CD4-positive, alpha-beta memory T cell (primary cell): ENCODE data around the gene FOXG1. TPM values are rescaled to one million over a fixed set of nuclear protein-coding genes. Genes with fewer than 3 reads are reported as not detected.

ENCODE experiments used
- CTCF ChIA-PET: fragments of 350-600 bp; sonication (Branson Sonifier 250); formaldehyde crosslinking; loops from one replicate; lab custom pipeline; 2021; ENCODE audit warnings: inconsistent platforms; ENCODE audit not compliant: partially characterized antibody; lab: Charles Lee
- POLR2A ChIA-PET: fragments of 350-600 bp; sonication (Branson Sonifier 250); formaldehyde crosslinking; loops from one replicate; lab custom pipeline; 2021; ENCODE audit not compliant: partially characterized antibody; lab: Charles Lee
- DNase-seq, 5 donors: peaks; one replicate each; pipeline versions ENCODE4 v3.0.0 to v3.0.0-alpha.2; 2020 to 2022; ENCODE audit warnings: mixed read lengths in 1 of 5
- H3K27ac ChIP-seq: one replicate; pipeline ENCODE4 v1.7.0; 2013; ENCODE audit warnings: low read depth, low read length
- H3K27me3 ChIP-seq: 2 replicates; pipeline ENCODE4 v1.7.0; 2013; ENCODE audit warnings: mild to moderate bottlenecking, low read length, moderate library complexity; ENCODE audit not compliant: insufficient read depth
- H3K36me3 ChIP-seq: 2 replicates; pipeline ENCODE4 v1.7.0; 2013; ENCODE audit warnings: mild to moderate bottlenecking, low read length, moderate library complexity; ENCODE audit not compliant: insufficient read depth
- H3K4me1 ChIP-seq: 2 replicates; pipeline ENCODE4 v1.7.0; 2013; ENCODE audit warnings: mild to moderate bottlenecking, low read length, moderate library complexity; ENCODE audit not compliant: insufficient read depth
- H3K4me3 ChIP-seq, 2 donors: one replicate each; pipeline ENCODE4 v1.7.0; 2013; ENCODE audit warnings: low read length in 2 of 2, mild to moderate bottlenecking in 1 of 2
- H3K9me3 ChIP-seq, 2 donors: one replicate each; pipeline ENCODE4 v1.7.0; 2013; ENCODE audit warnings: low read length in 2 of 2, control low read depth in 1 of 2; ENCODE audit not compliant: control insufficient read depth in 1 of 2
- H3K27ac Mint-ChIP-seq, 7 donors: one replicate each; pipeline ENCODE4 v1.8.0; 2020 to 2021; ENCODE audit warnings: mixed read lengths in 7 of 7, mild to moderate bottlenecking in 6 of 7, inconsistent platforms in 3 of 7, moderate library complexity in 3 of 7
- H3K27me3 Mint-ChIP-seq, 2 donors: one replicate each; pipeline ENCODE4 v1.8.0; 2020 to 2021; ENCODE audit warnings: mixed read lengths in 2 of 2
- H3K36me3 Mint-ChIP-seq, 2 donors: one replicate each; pipeline ENCODE4 v1.8.0; 2020 to 2021; ENCODE audit warnings: mixed read lengths in 2 of 2, inconsistent platforms in 1 of 2, mild to moderate bottlenecking in 1 of 2
- H3K4me1 Mint-ChIP-seq, 4 donors: one replicate each; pipeline ENCODE4 v1.8.0; 2020 to 2021; ENCODE audit warnings: mixed read lengths in 4 of 4, mild to moderate bottlenecking in 1 of 4
- H3K4me3 Mint-ChIP-seq, 8 donors: one replicate each; pipeline ENCODE4 v1.8.0; 2020 to 2021; ENCODE audit warnings: mixed read lengths in 8 of 8, mild to moderate bottlenecking in 7 of 8, moderate library complexity in 6 of 8, inconsistent platforms in 3 of 8
- H3K9me3 Mint-ChIP-seq, 8 donors: one replicate each; pipeline ENCODE4 v1.8.0; 2020 to 2021; ENCODE audit warnings: mixed read lengths in 8 of 8, mild to moderate bottlenecking in 5 of 8, inconsistent platforms in 3 of 8, moderate library complexity in 1 of 8
- intact Hi-C: fragments of 100-400 bp; cut with micrococcal nuclease; formaldehyde crosslinking; loops from one replicate; pipeline ENCODE4 v1.15.1; 2023
- polyA plus RNA-seq, 2 donors: library from polyadenylated mRNA; unstranded; fragments of 300-500 nt; fragmentation: Illumina TruSeq; gene quantifications; one replicate each; pipeline ENCODE4 v1.2.3, GENCODE V29; 2021
- total RNA-seq, 2 experiments: library from RNA; stranded (reverse); gene quantifications; one replicate each; pipeline ENCODE4 v1.2.3, GENCODE V29; 2021

Gene FOXG1
- total and polyA plus RNA-seq, 4 experiments from 2014 or later, result not detected

DNA sequence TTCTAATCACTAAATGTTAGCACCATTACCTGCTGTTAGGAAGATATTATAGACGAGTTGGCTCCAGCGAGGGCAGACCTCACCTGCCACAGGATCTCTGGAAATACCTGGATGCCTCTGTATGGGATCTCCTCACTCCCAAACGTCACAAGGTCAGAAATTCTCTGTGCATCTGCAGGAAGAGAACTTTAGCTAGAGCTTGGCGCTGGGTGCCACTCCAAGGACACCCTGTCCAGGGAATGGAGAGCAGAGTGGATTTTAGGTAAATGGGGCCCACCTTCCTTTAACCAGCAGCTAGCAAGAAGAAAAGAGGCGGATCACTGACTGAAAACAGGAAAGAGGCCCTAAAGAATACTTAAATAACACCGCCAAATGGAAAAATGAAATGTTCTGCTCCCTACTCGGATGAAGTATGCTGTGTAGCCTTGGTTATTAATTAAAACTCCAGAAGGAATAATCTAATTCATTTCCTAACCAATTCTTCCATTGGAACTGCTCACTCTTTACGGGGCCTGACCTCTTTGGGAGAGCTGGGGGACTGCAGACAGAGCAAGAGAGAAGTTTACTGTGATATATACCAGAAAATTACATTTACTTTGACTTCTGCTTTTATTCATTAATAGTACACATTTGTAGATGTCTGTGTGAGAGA lies 4.2 kb upstream of the FOXG1 start:
- peaks cover 59 to 66% of the 10 kb centered on the region in 2 donors for H3K27me3 Mint-ChIP-seq
- Histone ChIP-seq H3K27ac (no peak overlapping the region), H3K4me1 (no peaks in the 10 kb centered on the region), H3K4me3 (no peak overlapping the region), H3K9me3 (no peaks in the 10 kb centered on the region), H3K27me3 (peaks cover 3% of the 10 kb centered on the region), H3K36me3 (no peaks in the 10 kb centered on the region)
- peaks cover 2 to 9% (median 5%) of the 10 kb centered on the region in 4 donors for H3K4me1 Mint-ChIP-seq
- H3K36me3 Mint-ChIP-seq, result peaks cover 2 to 3% of the 10 kb centered on the region in 2 donors
- ChIA-PET POLR2A (no interaction called here), CTCF (no interaction called here)
- intact Hi-C loops, result no loop called here
- H3K27ac Mint-ChIP-seq, result no peak overlapping the region
- no peak for DNase-seq
- no peak overlapping the region for H3K4me3 Mint-ChIP-seq
- H3K9me3 Mint-ChIP-seq, result peaks cover 0 to 47% (median 31%) of the 10 kb centered on the region in 8 donors

- peaks cover 2 to 3% of the 10 kb centered on the region in 2 donors for H3K36me3 Mint-ChIP-seq
- Histone ChIP-seq H3K27me3 (peaks cover 3% of the 10 kb centered on the region), H3K4me1 (no peaks in the 10 kb centered on the region), H3K36me3 (no peaks in the 10 kb centered on the region), H3K4me3 (no peak overlapping the region), H3K27ac (no peak overlapping the region), H3K9me3 (no peaks in the 10 kb centered on the region)
- H3K9me3 Mint-ChIP-seq, result peaks cover 0 to 43% (median 26%) of the 10 kb centered on the region in 8 donors
- intact Hi-C loops, result no loop called here
- peaks cover 56 to 66% of the 10 kb centered on the region in 2 donors for H3K27me3 Mint-ChIP-seq
- ChIA-PET POLR2A (no interaction called here), CTCF (no interaction called here)
- peaks cover 2 to 9% (median 5%) of the 10 kb centered on the region in 4 donors for H3K4me1 Mint-ChIP-seq
- no peak overlapping the region for H3K27ac Mint-ChIP-seq
- no peak overlapping the region for H3K4me3 Mint-ChIP-seq
- no peak for DNase-seq
Measured at GRCh38 chr14:28762955-28763326, 3.6 kb upstream of the FOXG1 start.

GRCh38 chr14:28763751-28764256 lies 2.8 kb upstream of the FOXG1 start:
- Mint-ChIP-seq H3K4me1 (peaks cover 2 to 16% (median 5%) of the 10 kb centered on the region in 4 donors), H3K27ac (no peak overlapping the region)
- peaks cover 7% of the 10 kb centered on the region for H3K27me3 ChIP-seq

GRCh38 chr14:28764257-28765160 lies 2.1 kb upstream of the FOXG1 start:
- intact Hi-C loops, result no loop called here
- Histone ChIP-seq H3K27ac (no peak overlapping the region), H3K4me3 (no peak overlapping the region), H3K36me3 (no peaks in the 10 kb centered on the region), H3K9me3 (no peaks in the 10 kb centered on the region), H3K4me1 (no peaks in the 10 kb centered on the region), H3K27me3 (peaks cover 7% of the 10 kb centered on the region)
- Mint-ChIP-seq H3K9me3 (peaks cover 0 to 43% (median 26%) of the 10 kb centered on the region in 8 donors), H3K4me3 (peak overlapping the region in 1 of 8 donors; percentile 31), H3K27me3 (peaks cover 53 to 66% of the 10 kb centered on the region in 2 donors), H3K27ac (no peak overlapping the region), H3K4me1 (peaks cover 2 to 16% (median 5%) of the 10 kb centered on the region in 4 donors), H3K36me3 (peaks cover 2 to 3% of the 10 kb centered on the region in 2 donors)
- CTCF ChIA-PET, result no interaction called here
- no peak for DNase-seq
- POLR2A ChIA-PET, result no interaction called here

More at GRCh38 chr14:28763751-28764256, 2.8 kb upstream of the FOXG1 start:
- H3K36me3 ChIP-seq, result no peaks in the 10 kb centered on the region
- ChIA-PET CTCF (no interaction called here), POLR2A (no interaction called here)
- DNase-seq, result no peak
- no peaks in the 10 kb centered on the region for H3K9me3 ChIP-seq
- H3K4me3 ChIP-seq, result no peak overlapping the region
- H3K27ac ChIP-seq, result no peak overlapping the region
- no peak overlapping the region for H3K4me3 Mint-ChIP-seq
- H3K4me1 ChIP-seq, result no peaks in the 10 kb centered on the region
- peaks cover 2 to 3% of the 10 kb centered on the region in 2 donors for H3K36me3 Mint-ChIP-seq
- intact Hi-C loops, result no loop called here
- H3K27me3 Mint-ChIP-seq, result peaks cover 55 to 68% of the 10 kb centered on the region in 2 donors
- peaks cover 0 to 44% (median 27%) of the 10 kb centered on the region in 8 donors for H3K9me3 Mint-ChIP-seq

- Mint-ChIP-seq H3K9me3 (peaks cover 0 to 36% (median 21%) of the 10 kb centered on the region in 8 donors), H3K27ac (no peak overlapping the region), H3K27me3 (peaks cover 47 to 58% of the 10 kb centered on the region in 2 donors), H3K4me1 (peaks cover 2 to 16% (median 5%) of the 10 kb centered on the region in 4 donors), H3K4me3 (peak overlapping the region in 6 of 8 donors; percentile 18 to 76 (median 46)), H3K36me3 (peaks cover 0 to 2% of the 10 kb centered on the region in 2 donors)
- Histone ChIP-seq H3K27me3 (peaks cover 4% of the 10 kb centered on the region), H3K36me3 (no peaks in the 10 kb centered on the region), H3K27ac (no peak overlapping the region), H3K4me3 (no peak overlapping the region), H3K4me1 (no peaks in the 10 kb centered on the region), H3K9me3 (no peaks in the 10 kb centered on the region)
- POLR2A ChIA-PET, result no interaction called here
- intact Hi-C loops, result no loop called here
- CTCF ChIA-PET, result no interaction called here
- no peak for DNase-seq
Measured at GRCh38 chr14:28765169-28765830, 1.3 kb upstream of the FOXG1 start.

- H3K27ac ChIP-seq, result no peak overlapping the region
- peaks cover 4% of the 10 kb centered on the region for H3K27me3 ChIP-seq
- POLR2A ChIA-PET, result no interaction called here
- H3K9me3 ChIP-seq, result no peaks in the 10 kb centered on the region
- H3K27ac Mint-ChIP-seq, result no peak overlapping the region
- no peaks in the 10 kb centered on the region for H3K36me3 ChIP-seq
- CTCF ChIA-PET, result no interaction called here
- peaks cover 45 to 59% of the 10 kb centered on the region in 2 donors for H3K27me3 Mint-ChIP-seq
- no peaks in the 10 kb centered on the region for H3K4me1 ChIP-seq
- peak overlapping the region in 7 of 8 donors; percentile 3 to 76 (median 72) for H3K4me3 Mint-ChIP-seq
- peaks cover 0 to 36% (median 21%) of the 10 kb centered on the region in 8 donors for H3K9me3 Mint-ChIP-seq
- H3K4me1 Mint-ChIP-seq, result peaks cover 2 to 16% (median 5%) of the 10 kb centered on the region in 4 donors
- intact Hi-C loops, result no loop called here
- H3K4me3 ChIP-seq, result no peak overlapping the region
- no peak for DNase-seq
- H3K36me3 Mint-ChIP-seq, result peaks cover 0 to 2% of the 10 kb centered on the region in 2 donors
Measured at GRCh38 chr14:28765831-28766468, 637 bp upstream of the FOXG1 start.
